Skeletal muscle satellite cell (primary cell): ENCODE data around the gene DNAAF5.
A peak's percentile ranks its signal among the peaks of the same experiment; 100 is the strongest.

Experiments used
- H3K27me3 ChIP-seq: 2 replicates; pipeline ENCODE4 v1.7.0; 2013; ENCODE audit warnings: low read length; ENCODE audit not compliant: control insufficient read depth, insufficient read depth
- H3K36me3 ChIP-seq: 2 replicates; pipeline ENCODE4 v1.7.0; 2013; ENCODE audit warnings: mild to moderate bottlenecking, control low read depth, low read length; ENCODE audit not compliant: insufficient read depth
- H3K4me1 ChIP-seq: 2 replicates; pipeline ENCODE4 v1.7.0; 2013; ENCODE audit warnings: low read length; ENCODE audit not compliant: control insufficient read depth, insufficient read depth
- H3K4me2 ChIP-seq: 2 replicates; pipeline ENCODE4 v1.7.0; 2013; ENCODE audit warnings: mild to moderate bottlenecking, low read length
- H3K4me3 ChIP-seq: 2 replicates; pipeline ENCODE4 v1.7.0; 2013; ENCODE audit warnings: low read length
- H3K9ac ChIP-seq: 2 replicates; pipeline ENCODE4 v1.7.0; 2013; ENCODE audit warnings: mild to moderate bottlenecking, low read depth, low read length, moderate library complexity
- H3K9me3 ChIP-seq: replicated peaks from 2 replicates; pipeline ENCODE4 v1.7.0; 2013; ENCODE audit warnings: mild to moderate bottlenecking, control low read depth, low read length

The DNAAF5 gene

DNA sequence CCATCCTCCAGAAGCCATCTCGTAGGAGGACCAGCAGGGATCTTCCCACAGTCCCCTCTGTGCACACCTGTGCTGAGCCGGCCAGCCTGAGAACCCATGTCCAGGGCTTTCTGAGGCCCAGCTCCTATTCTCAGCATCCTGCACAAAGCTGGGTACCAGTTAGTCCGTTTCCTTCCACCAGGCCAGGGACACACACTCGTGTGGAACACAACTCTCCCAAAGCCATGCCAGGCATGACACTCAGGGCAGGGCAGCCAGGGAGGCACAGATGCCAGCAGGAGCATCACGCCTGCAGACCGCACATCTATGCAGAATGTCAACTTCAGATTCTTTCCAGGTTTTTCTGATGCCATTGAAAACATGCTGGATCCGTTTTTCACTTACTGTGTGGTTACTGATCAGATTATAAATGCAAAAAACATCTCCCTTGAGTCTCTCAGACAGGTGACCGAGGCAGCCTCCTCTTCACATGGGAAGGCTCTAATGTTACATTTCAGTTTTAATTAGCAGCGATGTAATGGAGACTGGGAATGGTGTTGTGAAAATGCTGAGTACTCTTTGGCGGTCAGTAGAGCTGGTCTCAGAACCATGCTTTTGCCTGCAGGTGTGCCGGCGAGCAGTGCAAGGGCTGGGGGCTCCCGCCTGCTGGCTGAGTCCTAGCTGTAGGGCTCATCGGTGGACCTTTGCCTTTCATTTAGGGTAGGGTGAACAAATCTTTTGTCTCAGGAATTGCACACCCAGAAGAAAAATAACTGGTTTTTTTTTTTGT is 102.5 kb downstream of the DNAAF5 start:
- H3K4me2 ChIP-seq: no peak overlapping the region
- H3K4me1 ChIP-seq: peaks cover 51% of the 10 kb centered on the region
- H3K9me3 ChIP-seq: no peaks in the 10 kb centered on the region
- H3K27me3 ChIP-seq: no peaks in the 10 kb centered on the region
- no peak overlapping the region for H3K9ac ChIP-seq
- no peak overlapping the region for H3K4me3 ChIP-seq
- H3K36me3 ChIP-seq: peaks cover 4% of the 10 kb centered on the region

DNA sequence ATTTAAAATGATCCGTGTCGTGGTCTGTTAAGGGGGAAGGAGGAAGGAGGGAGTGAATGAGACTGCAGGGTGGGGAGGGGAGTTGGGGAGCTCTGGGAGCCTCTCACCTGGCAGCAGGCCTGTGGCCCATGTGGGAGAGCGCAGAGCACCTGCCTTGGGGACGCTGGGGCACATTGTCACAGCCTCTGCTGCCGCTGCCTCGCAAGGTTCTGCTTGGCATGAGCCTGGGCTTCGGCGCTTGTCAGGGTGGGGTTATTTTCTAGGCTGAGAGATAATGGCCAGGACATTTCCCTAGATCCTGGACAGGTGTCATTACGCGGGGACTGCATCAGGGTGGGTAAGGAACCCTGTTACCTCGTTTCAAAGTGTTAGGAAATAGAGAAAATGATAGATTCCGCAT is 103.6 kb downstream of the DNAAF5 start:
- peaks cover 40% of the 10 kb centered on the region for H3K4me1 ChIP-seq
- no peak overlapping the region for H3K9ac ChIP-seq
- no peaks in the 10 kb centered on the region for H3K9me3 ChIP-seq

DNA sequence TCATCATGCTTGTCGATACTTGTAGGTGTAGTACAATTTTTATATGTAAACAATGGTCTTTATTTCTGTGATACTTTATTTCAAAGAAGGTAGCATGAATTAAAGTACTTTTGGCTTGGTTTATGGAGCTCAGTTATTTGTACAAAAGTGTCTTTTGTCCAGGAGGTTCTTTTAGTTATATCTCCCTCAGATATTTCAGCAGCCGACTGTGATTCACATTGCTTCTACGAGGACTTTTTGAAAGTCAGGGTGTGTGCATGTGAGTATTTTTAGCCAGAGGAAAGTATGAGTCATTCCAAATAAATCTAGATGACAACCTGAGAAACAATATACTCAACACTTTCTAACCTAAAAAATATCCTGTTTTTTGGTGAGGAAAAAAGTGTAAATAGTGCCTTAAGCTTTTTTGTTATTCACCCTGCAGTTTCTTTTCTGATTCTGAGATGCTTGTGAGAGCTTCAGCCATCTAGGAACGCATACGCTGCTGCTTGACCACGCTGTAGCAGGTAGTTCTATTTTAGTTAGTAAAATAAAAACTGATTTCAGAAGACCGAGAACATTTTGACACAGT is 105.2 kb downstream of the DNAAF5 start:
- Histone ChIP-seq H3K27me3 (no peaks in the 10 kb centered on the region), H3K4me2 (peak overlapping the region; percentile 78), H3K4me3 (peak overlapping the region; percentile 53), H3K36me3 (peaks cover 11% of the 10 kb centered on the region), H3K9me3 (no peaks in the 10 kb centered on the region), H3K9ac (peak overlapping the region; percentile 85), H3K4me1 (peaks cover 37% of the 10 kb centered on the region)

More for the DNA sequence above, 103.6 kb downstream of the DNAAF5 start:
- Histone ChIP-seq H3K4me2 (no peak overlapping the region), H3K27me3 (no peaks in the 10 kb centered on the region), H3K36me3 (peaks cover 4% of the 10 kb centered on the region), H3K4me3 (no peak overlapping the region)

DNA sequence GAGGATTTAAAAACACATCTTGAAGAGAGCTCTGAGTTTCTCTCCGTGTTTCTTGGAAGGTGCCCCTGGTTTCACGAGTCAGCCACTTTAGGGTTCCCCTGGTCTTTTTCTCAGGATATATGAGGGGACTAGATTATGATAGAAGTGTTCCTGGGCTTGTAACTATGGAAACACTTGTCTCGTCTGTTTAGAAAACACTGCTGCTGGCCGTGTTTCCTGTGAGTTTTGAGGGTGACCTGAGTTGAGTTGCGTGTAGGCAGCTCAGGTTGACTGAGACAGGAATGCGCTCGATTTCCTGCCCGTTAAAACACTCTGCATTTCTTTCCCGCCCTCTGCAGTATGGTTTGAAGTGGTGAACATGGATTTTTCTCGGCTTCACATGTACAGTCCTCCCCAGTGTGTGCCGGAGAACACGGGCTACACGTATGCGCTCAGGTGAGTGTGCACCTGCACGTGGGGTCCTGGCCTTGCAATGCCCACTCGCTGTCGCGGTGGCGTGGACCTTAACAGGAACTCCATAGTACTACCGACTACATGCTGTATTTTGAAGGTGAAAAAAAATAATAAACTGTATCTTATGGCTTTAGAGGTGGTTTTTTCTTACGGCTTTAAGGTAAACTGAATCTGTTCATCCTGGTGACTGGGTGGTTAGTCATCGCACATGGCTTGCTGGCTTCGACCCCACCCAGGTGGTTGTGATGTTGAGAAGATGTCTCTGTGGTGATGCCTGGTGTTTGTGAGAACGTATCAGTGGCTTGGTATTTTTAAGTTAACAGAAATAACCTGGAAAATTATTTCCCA is 105.9 kb downstream of the DNAAF5 start, which contains the start of gene SUN1:
SUN1 (plus strand) TSS at position 310 of the 801 bp plus-strand sequence; CDS start at position 359, 49 bp downstream.
- peak within 1 kb of the TSS; percentile 78 for H3K4me2 ChIP-seq
- peak within 1 kb of the TSS; percentile 53 for H3K4me3 ChIP-seq
- H3K36me3 ChIP-seq: peaks cover 16% of the 10 kb centered on the region
- no peaks in the 10 kb centered on the region for H3K9me3 ChIP-seq
- no peaks in the 10 kb centered on the region for H3K27me3 ChIP-seq
- H3K4me1 ChIP-seq: peaks cover 36% of the 10 kb centered on the region
- peak within 1 kb of the TSS; percentile 85 for H3K9ac ChIP-seq

DNA sequence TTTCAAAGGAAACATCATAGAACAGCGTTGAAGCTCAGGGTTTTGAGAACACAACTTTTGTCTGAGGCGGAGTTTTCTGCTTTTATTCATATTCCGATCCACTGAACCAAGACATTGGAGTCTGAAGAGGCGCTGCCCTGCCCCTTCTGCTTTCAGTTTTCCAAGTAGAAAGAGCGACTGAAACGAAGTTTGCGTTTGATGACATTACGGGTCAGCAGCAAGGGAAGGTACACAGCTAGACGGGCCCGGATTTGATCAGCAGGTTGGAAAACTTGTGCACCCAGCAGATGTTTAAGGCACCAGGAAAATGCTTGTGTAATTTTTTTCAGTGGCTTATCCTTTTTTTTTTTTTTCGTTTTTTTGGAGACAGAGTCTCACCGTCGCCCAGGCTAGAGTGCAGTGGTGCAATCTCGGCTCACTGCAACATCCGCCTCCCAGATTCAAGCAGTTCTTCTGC is 106.5 kb downstream of the DNAAF5 start:
- peak overlapping the region; percentile 85 for H3K9ac ChIP-seq
- H3K9me3 ChIP-seq: no peaks in the 10 kb centered on the region
- peaks cover 16% of the 10 kb centered on the region for H3K36me3 ChIP-seq
- peaks cover 36% of the 10 kb centered on the region for H3K4me1 ChIP-seq
- H3K4me2 ChIP-seq: peak overlapping the region; percentile 78
- no peaks in the 10 kb centered on the region for H3K27me3 ChIP-seq
- H3K4me3 ChIP-seq: no peak overlapping the region

DNA sequence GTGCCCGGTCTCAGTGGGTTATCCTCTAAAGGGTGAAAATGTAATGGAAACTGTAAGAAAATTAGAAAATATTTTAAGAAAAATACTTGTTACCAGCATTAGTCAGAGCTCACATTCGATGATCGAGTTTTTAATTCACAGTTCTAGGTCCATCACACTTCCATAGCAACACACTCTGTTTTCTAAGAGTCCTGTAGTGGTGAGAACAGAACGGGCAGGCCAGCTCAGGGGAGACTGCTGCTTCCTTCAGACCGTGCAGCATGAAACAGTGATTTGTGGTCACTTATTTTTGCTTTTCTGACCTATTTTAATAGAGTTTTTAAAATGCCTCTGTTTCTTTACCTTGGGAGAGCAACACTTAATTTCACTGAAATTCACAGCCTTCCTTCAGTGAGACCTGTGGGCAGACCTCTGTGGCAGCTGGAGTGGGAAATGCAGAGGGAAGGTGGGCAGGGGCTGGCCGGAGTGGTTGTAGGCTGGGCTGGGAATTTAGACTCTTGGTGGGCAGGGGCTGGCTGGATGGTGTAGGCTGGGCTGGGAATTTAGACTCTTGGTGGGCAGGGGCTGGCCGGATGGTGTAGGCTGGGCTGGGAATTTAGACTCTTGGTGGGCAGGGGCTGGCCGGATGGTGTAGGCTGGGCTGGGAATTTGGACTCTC is 107.2 kb downstream of the DNAAF5 start:
- Histone ChIP-seq H3K9ac (no peak overlapping the region), H3K4me1 (peaks cover 36% of the 10 kb centered on the region), H3K9me3 (no peaks in the 10 kb centered on the region), H3K4me3 (no peak overlapping the region), H3K27me3 (no peaks in the 10 kb centered on the region), H3K4me2 (no peak overlapping the region), H3K36me3 (peaks cover 19% of the 10 kb centered on the region)

DNA sequence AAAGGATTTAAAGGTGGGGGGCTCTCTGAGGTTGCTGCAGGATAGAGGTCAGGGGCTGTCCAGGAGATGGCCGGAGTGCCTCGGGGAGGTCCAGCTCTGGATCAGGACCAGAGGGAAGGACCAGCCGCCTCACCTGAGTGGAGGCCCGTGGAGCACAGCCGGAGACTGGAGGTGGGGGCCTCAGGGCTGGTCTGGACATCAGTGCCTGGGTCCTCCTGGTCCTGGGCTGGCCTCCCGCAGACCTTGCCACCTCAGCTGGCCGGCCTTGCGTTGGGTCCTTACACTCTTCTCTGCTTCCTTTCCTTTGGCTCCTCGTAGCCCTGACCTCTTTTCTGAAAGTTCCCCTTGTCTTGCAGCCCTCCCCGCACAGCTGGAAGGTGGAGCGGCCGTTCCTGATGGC is 107.8 kb downstream of the DNAAF5 start:
- H3K4me3 ChIP-seq: no peak overlapping the region
- H3K27me3 ChIP-seq: no peaks in the 10 kb centered on the region
- H3K4me1 ChIP-seq: peaks cover 36% of the 10 kb centered on the region
- H3K9ac ChIP-seq: no peak overlapping the region
- no peaks in the 10 kb centered on the region for H3K9me3 ChIP-seq
- H3K36me3 ChIP-seq: peaks cover 25% of the 10 kb centered on the region
- H3K4me2 ChIP-seq: no peak overlapping the region

DNA sequence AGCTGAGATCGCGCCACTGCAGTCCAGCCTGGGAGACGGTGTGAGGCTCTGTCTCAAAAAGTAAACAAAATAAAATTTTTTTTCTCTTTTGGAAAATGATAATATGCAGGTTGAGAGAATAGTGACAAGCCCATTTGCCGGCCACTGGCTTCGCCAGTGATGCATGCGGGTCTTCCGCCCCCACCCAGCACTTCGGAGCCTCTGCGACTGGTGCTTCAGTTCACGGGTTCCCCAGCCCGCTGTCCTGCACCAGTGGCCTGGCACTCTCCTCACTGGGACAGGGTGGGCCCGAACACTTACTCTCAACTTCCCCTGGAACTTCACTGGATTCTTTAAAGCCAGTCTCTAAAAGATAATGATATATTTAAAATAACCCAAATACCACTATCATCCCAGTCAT is 108.5 kb downstream of the DNAAF5 start:
- H3K27me3 ChIP-seq: no peaks in the 10 kb centered on the region
- peaks cover 29% of the 10 kb centered on the region for H3K36me3 ChIP-seq
- H3K9ac ChIP-seq: no peak overlapping the region
- H3K4me2 ChIP-seq: no peak overlapping the region
- H3K4me3 ChIP-seq: no peak overlapping the region
- peaks cover 36% of the 10 kb centered on the region for H3K4me1 ChIP-seq
- no peaks in the 10 kb centered on the region for H3K9me3 ChIP-seq

DNA sequence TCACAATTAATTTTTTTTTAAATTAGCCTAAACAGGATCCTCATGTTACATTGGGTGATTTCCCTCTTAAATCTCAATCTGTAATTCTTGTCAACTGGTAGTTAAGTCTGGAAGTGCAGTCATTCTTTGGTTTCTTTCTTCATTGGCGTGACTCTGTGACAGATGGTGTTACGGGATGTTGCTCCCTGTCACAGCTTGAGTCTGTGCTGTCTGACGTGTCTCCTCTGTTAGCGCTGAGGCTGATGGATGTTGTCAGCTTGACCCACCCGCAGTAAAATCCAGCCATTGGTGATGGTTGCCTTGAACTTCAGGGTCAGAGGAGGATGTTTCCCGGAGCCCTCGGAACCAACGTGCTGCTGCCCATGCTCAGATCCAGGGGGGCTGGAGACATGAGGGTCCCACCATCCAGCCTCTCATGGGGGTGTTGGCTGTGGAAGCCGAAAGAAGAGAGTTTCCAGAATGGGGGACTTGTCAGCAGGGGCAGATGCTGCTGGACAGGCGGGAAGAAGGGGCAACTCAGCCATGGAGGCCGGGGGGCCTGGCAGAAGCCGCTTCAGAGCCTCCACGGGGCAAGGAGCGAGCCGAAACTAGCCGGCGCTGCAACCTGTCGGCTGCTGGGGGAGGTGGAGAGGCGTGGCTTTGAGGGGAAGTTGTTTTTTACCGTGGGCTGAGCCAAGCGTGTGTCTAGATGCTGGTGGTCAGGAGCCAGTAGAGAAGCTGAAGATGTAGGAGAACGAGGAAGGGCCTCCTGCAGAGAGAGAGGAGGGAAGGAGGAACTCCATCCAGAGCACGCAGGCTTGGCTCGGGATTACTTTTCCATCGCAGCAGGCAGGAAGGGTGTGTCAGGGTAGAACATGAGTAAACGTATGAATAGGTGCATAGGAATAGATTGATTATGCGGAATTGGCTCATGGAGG is 109.2 kb downstream of the DNAAF5 start:
- Histone ChIP-seq H3K4me3 (no peak overlapping the region), H3K36me3 (peaks cover 33% of the 10 kb centered on the region), H3K9ac (no peak overlapping the region), H3K9me3 (no peaks in the 10 kb centered on the region), H3K4me1 (peaks cover 32% of the 10 kb centered on the region), H3K4me2 (no peak overlapping the region), H3K27me3 (no peaks in the 10 kb centered on the region)
